Endothelial cell of umbilical vein (primary cell): ENCODE results near the gene PPP1R9B. TPM values are rescaled to one million over a fixed set of nuclear protein-coding genes. Genes with fewer than 3 reads are reported as not detected.

ENCODE experiments used
- BruUV-seq: library from RNA; stranded (reverse); fragments of 400-500 nt; replicated peaks from 2 replicates; lab custom pipeline; 2021; lab: Mats Ljungman, UMichigan
- CTCF ChIA-PET: fragments of 300-600, 350-600 bp; sonication (Branson Sonifier 250); formaldehyde crosslinking; loops from one replicate; lab custom pipeline; 2021; ENCODE audit warnings: antibody characterized with exemption, inconsistent platforms; lab: Charles Lee
- POLR2A ChIA-PET: fragments of 300-600, 350-600 bp; sonication (Branson Sonifier 250); formaldehyde crosslinking; loops from one replicate; lab custom pipeline; 2021; ENCODE audit warnings: antibody characterized with exemption, inconsistent platforms; lab: Charles Lee
- DNase-seq: peaks from one replicate; pipeline ENCODE4 v3.0.0-alpha.2; 2011; ENCODE audit warnings: low read depth, low spot score
- FAIRE-seq: peaks from 2 replicates; lab custom pipeline; 2011; peaks lifted over from hg19 to GRCh38; lab: Jason Lieb, UNC
- H2AFZ ChIP-seq: 2 replicates; pipeline ENCODE4 v1.6.0; 2012; ENCODE audit warnings: low read depth, low read length, control low read depth, inconsistent platforms
- H3K27ac ChIP-seq: 2 replicates; pipeline ENCODE4 v1.5.1; 2011; ENCODE audit warnings: low read depth, mild to moderate bottlenecking, control low read depth, low read length, moderate library complexity; ENCODE audit not compliant: insufficient read depth
- H3K27me3 ChIP-seq, 2 experiments: 2 replicates each; pipeline versions ENCODE4 v1.6.0 to v1.6.1; 2011; ENCODE audit warnings: low read length in 2 of 2, mixed read lengths in 1 of 2; ENCODE audit not compliant: control insufficient read depth in 2 of 2, insufficient read depth in 2 of 2
- H3K36me3 ChIP-seq, 2 experiments: 2 replicates in 1 of 2; 3 replicates in 1 of 2; pipeline ENCODE4 v1.5.1; 2011; ENCODE audit warnings: low read length in 2 of 2, mild to moderate bottlenecking in 1 of 2, moderate library complexity in 1 of 2; ENCODE audit not compliant: control insufficient read depth in 2 of 2, insufficient read depth in 2 of 2; ENCODE audit errors: extremely low read depth in 1 of 2
- H3K4me1 ChIP-seq: 3 replicates; pipeline ENCODE4 v1.5.1; 2011; ENCODE audit warnings: mild to moderate bottlenecking, low read length; ENCODE audit not compliant: control insufficient read depth, insufficient read depth; ENCODE audit errors: extremely low read depth
- H3K4me2 ChIP-seq: 2 replicates; pipeline ENCODE4 v1.6.1; 2011; ENCODE audit warnings: low read length, control low read depth, mixed read lengths; ENCODE audit not compliant: insufficient read depth
- H3K4me3 ChIP-seq, 3 experiments: fragments of 200-600 bp in 1 of 3; sonication (generic), shearing (Covaris generic) in 1 of 3; replicated peaks in 1 of 3; 2 replicates each; pipeline ENCODE4 v1.5.1; 2011 to 2016; ENCODE audit warnings: control low read depth in 3 of 3, low read length in 3 of 3, mild to moderate bottlenecking in 2 of 3, inconsistent platforms in 1 of 3, low read depth in 1 of 3, moderate library complexity in 1 of 3; ENCODE audit not compliant: insufficient read depth in 1 of 3
- H3K79me2 ChIP-seq: 2 replicates; pipeline ENCODE4 v1.6.0; 2012; ENCODE audit warnings: low read length, inconsistent platforms; ENCODE audit not compliant: control insufficient read depth, insufficient read depth
- H3K9ac ChIP-seq: replicated peaks from 2 replicates; pipeline ENCODE3; 2011; ENCODE audit warnings: low read length, control low read depth; ENCODE audit not compliant: insufficient read depth; ENCODE audit errors: extremely low read depth
- H3K9me1 ChIP-seq: replicated peaks from 3 replicates; pipeline ENCODE4 v1.6.0; 2011; ENCODE audit warnings: mild to moderate bottlenecking, low read length; ENCODE audit not compliant: control insufficient read depth, insufficient read depth; ENCODE audit errors: extremely low read depth
- H3K9me3 ChIP-seq: replicated peaks from 2 replicates; pipeline ENCODE4 v1.5.1; 2012; ENCODE audit warnings: low read length, inconsistent platforms; ENCODE audit not compliant: control insufficient read depth, insufficient read depth
- H4K20me1 ChIP-seq: replicated peaks from 2 replicates; pipeline ENCODE3; 2011; ENCODE audit warnings: mild to moderate bottlenecking, low read length; ENCODE audit not compliant: control insufficient read depth, insufficient read depth; ENCODE audit errors: extremely low read depth
- CTCF ChIP-seq, 2 donors: IDR thresholded peaks; 1 replicate in 1 of 2; 2 replicates in 1 of 2; pipeline ENCODE4 v1.5.1; 2011; ENCODE audit warnings: low read length in 2 of 2, mild to moderate bottlenecking in 2 of 2, moderate library complexity in 2 of 2, control low read depth in 1 of 2, inconsistent platforms in 1 of 2, low read depth in 1 of 2; ENCODE audit not compliant: insufficient read depth in 1 of 2; ENCODE audit errors: extremely low read depth in 1 of 2
- FOS ChIP-seq: IDR thresholded peaks from 2 replicates; pipeline ENCODE4 v1.6.1; 2011; ENCODE audit warnings: mild to moderate bottlenecking, low read length, moderate library complexity, borderline replicate concordance; ENCODE audit not compliant: insufficient read depth
- GATA2 ChIP-seq: IDR thresholded peaks from 2 replicates; pipeline ENCODE4 v1.7.0; 2011; ENCODE audit warnings: low read depth, mild to moderate bottlenecking, moderate library complexity, mixed read lengths, low read length; ENCODE audit not compliant: insufficient read length, insufficient read depth
- JUN ChIP-seq: IDR thresholded peaks from 2 replicates; pipeline ENCODE4 v1.6.1; 2011; ENCODE audit warnings: borderline replicate concordance, low read depth; ENCODE audit not compliant: insufficient read length, insufficient read depth
- MYC ChIP-seq: IDR thresholded peaks from one replicate; pipeline ENCODE4 v1.6.1; 2011; ENCODE audit warnings: mild to moderate bottlenecking, low read depth, low read length
- POLR2A ChIP-seq: IDR thresholded peaks from 2 replicates; pipeline ENCODE4 v1.6.1; 2012; ENCODE audit warnings: low read depth, mild to moderate bottlenecking, control low read depth, low read length
- POLR2AphosphoS5 ChIP-seq: IDR thresholded peaks from 2 replicates; pipeline ENCODE4 v1.6.1; 2012; ENCODE audit warnings: low read depth, mild to moderate bottlenecking, control low read depth, low read length, moderate library complexity; ENCODE audit not compliant: insufficient read depth
- dilution Hi-C: fragments of 300-500 bp; cut with MboI; formaldehyde crosslinking; loops from one replicate; pipeline ENCODE4 v1.15.0; 2019; ENCODE audit warnings: low sequenced_read_pairs; ENCODE audit not compliant: extremely low pct_ligation_motif_present
- intact Hi-C: fragments of 100-400 bp; cut with micrococcal nuclease; formaldehyde crosslinking; loops from one replicate; pipeline ENCODE4 v1.10.0; 2022
- polyA plus RNA-seq, 4 experiments: library from polyadenylated mRNA; depleted of rRNA in 3 of 4; stranded (reverse) in 3 of 4; unstranded in 1 of 4; fragments of >200 nt; gene quantifications; 2 replicates each; pipeline versions ENCODE4 v1.2.1 to v1.2.3, GENCODE V29; 2011 to 2012; ENCODE audit warnings: missing spikeins in 1 of 4
- total RNA-seq: library from RNA; stranded (reverse); gene quantifications from 2 replicates; pipeline ENCODE4 v1.2.3, GENCODE V29; 2021

Gene PPP1R9B
- total and polyA plus RNA-seq, 2 donors (not counting 3 experiments of a cell fraction or from before 2014, with no cell fraction given), result 20.1 to 60.2 TPM

- ChIA-PET POLR2A (no interaction called here), CTCF (interaction anchor here (2.1 to 8.8 kb wide), 3 partner anchors 23 to 78 kb away, joined by 6 to 234 read pairs (median 88); partner anchors contain the start of gene COL1A1)
- TF ChIP-seq MYC, result no peak
- TF ChIP-seq CTCF (IDR thresholded peaks at IDR 0.05; ENCODE audit: extremely low read depth in 1 of 2, insufficient read depth in 1 of 2, low read depth in 1 of 2, low read length in 2 of 2), result no peak
- TF ChIP-seq GATA2, result no peak
- no peak for TF ChIP-seq JUN
- no TSS peak for BruUV-seq
- Histone ChIP-seq H3K79me2 (no peaks in the 10 kb centered on the region), H3K9me1 (no peaks in the 10 kb centered on the region), H3K9me3 (no peaks in the 10 kb centered on the region), H3K4me1 (peaks cover 10% of the 10 kb centered on the region), H3K4me2 (no peak overlapping the region), H3K36me3 (no peaks in the 10 kb centered on the region), H3K9ac (no peak overlapping the region), H3K27me3 (no peaks in the 10 kb centered on the region), H3K27ac (no peak overlapping the region), H2AFZ (peak overlapping the region; percentile 86), H3K4me3 (no peak overlapping the region), H4K20me1 (no peaks in the 10 kb centered on the region)
- DNase-seq, result no peak
- no peak for FAIRE-seq
- intact Hi-C loops (no loop called here), dilution Hi-C loops (no loop called here)
Measured at GRCh38 chr17:50172936-50173334, 22.5 kb upstream of the PPP1R9B start.

- Histone ChIP-seq H2AFZ (no peak overlapping the region), H3K4me2 (no peak overlapping the region), H3K4me1 (peaks cover 5% of the 10 kb centered on the region), H3K4me3 (no peak overlapping the region), H3K27me3 (no peaks in the 10 kb centered on the region), H3K9me1 (no peaks in the 10 kb centered on the region), H3K79me2 (no peaks in the 10 kb centered on the region), H3K36me3 (no peaks in the 10 kb centered on the region), H4K20me1 (no peaks in the 10 kb centered on the region), H3K9me3 (no peaks in the 10 kb centered on the region), H3K27ac (no peak overlapping the region), H3K9ac (no peak overlapping the region)
- FAIRE-seq (no peak), DNase-seq (no peak)
- CTCF ChIA-PET, result interaction anchor here (2.1 to 8.8 kb wide), 3 partner anchors 24 to 78 kb away, joined by 6 to 234 read pairs (median 88); partner anchors contain the start of gene COL1A1
- POLR2A ChIA-PET, result no interaction called here
- no TSS peak for BruUV-seq
- intact Hi-C loops, result no loop called here
- dilution Hi-C loops, result no loop called here
- TF ChIP-seq POLR2A (no peak), CTCF (IDR thresholded peaks at IDR 0.05; ENCODE audit: extremely low read depth in 1 of 2, insufficient read depth in 1 of 2, low read depth in 1 of 2, low read length in 2 of 2) (no peak), JUN (no peak), POLR2AphosphoS5 (no peak), FOS (no peak)
Measured at GRCh38 chr17:50172130-50172529, 21.7 kb upstream of the PPP1R9B start.
